ENCODE results near the gene RCCD1. TPM values are rescaled to one million over a fixed set of nuclear protein-coding genes. Genes with fewer than 3 reads are reported as not detected.
A peak's percentile ranks its signal among the peaks of the same experiment; 100 is the strongest.

The RCCD1 gene
- total and polyA plus RNA-seq, 7 experiments from 2014 or later: 2.5 to 24.6 (median 6.0) TPM

DNA sequence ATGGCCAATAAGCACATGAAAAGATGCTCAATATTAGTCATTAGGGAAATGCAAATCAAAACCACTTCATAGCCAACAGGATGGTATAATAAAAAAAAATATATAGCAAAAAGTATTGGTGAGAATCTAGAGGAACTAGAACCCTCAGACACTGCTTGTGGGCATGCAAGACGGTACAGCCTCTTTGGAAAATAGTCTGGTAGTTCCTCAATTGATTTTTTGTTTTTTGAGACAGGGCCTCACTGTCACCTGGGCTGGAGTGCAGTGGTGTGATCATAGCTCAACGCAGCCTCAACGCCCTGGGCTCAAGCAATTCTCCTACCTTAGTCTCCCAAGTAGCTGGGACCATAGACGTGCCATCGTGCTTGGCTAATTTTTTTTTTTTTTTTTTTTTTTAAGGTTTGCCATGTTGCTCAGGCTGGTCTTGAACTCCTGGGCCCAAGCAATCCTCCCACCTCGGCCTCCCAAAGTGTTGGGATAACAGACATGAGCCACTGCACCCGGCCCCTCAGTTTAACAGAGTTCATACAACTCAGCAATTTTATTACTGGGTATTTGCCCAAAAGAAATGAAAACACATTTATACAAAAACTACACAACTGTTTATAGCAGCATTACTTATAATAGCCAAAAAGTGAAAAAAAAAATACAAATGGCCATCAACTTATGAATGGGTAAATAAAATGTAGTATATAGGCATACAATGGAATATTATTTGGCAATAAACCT, 34.5 kb downstream of the RCCD1 start:
- Histone ChIP-seq H3K9me3 (ENCODE audit: control insufficient read depth in 2 of 3, low read length in 3 of 3) (no peaks in the 10 kb centered on the region), H3K27me3 (ENCODE audit: control insufficient read depth in 2 of 2, insufficient read depth in 2 of 2, low read length in 2 of 2) (no peaks in the 10 kb centered on the region), H3K4me3 (ENCODE audit: low read length) (no peak overlapping the region), H3K4me1 (ENCODE audit: control insufficient read depth in 2 of 2, insufficient read depth in 2 of 2, low read length in 2 of 2) (peaks cover 4 to 7% of the 10 kb centered on the region in 2 donors), H3K36me3 (ENCODE audit: control insufficient read depth in 2 of 3, insufficient read depth in 3 of 3, low read length in 3 of 3) (peaks cover 0 to 2% (median 0%) of the 10 kb centered on the region in 3 experiments), H3K27ac (ENCODE audit: low read depth, low read length) (no peak overlapping the region)
- ChIA-PET POLR2A (interaction anchor here (1.5 to 2.1 kb wide), 2 partner anchors 34 to 58 kb away, joined by 6 to 7 read pairs; partner anchors contain the start of gene RCCD1), CTCF (interaction anchor here (1.3 kb wide), 1 partner anchor 56 kb away, joined by 3 read pairs; no protein-coding TSS in a partner anchor)
- Mint-ChIP-seq H3K9me3 (peaks cover 0 to 4% (median 0%) of the 10 kb centered on the region in 11 donors), H3K27me3 (no peaks in the 10 kb centered on the region), H3K27ac (no peak overlapping the region), H3K4me1 (peaks cover under 1 to 53% (median 4%) of the 10 kb centered on the region in 7 donors), H3K4me3 (peak overlapping the region in 1 of 10 donors; percentile 70), H3K36me3 (peaks cover 0 to 14% (median 0%) of the 10 kb centered on the region in 5 donors)
- intact Hi-C loops (cut with micrococcal nuclease): no loop called here
- no peak for DNase-seq
- no peak for ATAC-seq

GRCh38 chr15:90990446-90990845, 35.8 kb downstream of the RCCD1 start:
- intact Hi-C loops (cut with micrococcal nuclease): no loop called here
- Histone ChIP-seq H3K4me3 (ENCODE audit: low read length) (no peak overlapping the region), H3K27ac (ENCODE audit: low read depth, low read length) (no peak overlapping the region), H3K27me3 (ENCODE audit: control insufficient read depth in 2 of 2, insufficient read depth in 2 of 2, low read length in 2 of 2) (no peaks in the 10 kb centered on the region), H3K4me1 (ENCODE audit: control insufficient read depth in 2 of 2, insufficient read depth in 2 of 2, low read length in 2 of 2) (peaks cover 9 to 13% of the 10 kb centered on the region in 2 donors), H3K36me3 (ENCODE audit: control insufficient read depth in 2 of 3, insufficient read depth in 3 of 3, low read length in 3 of 3) (peaks cover 0 to 4% (median 0%) of the 10 kb centered on the region in 3 experiments), H3K9me3 (ENCODE audit: control insufficient read depth in 2 of 3, low read length in 3 of 3) (no peaks in the 10 kb centered on the region)
- Mint-ChIP-seq H3K27me3 (no peaks in the 10 kb centered on the region), H3K9me3 (peaks cover 0 to 4% (median 0%) of the 10 kb centered on the region in 11 donors), H3K36me3 (peaks cover 0 to 9% (median 0%) of the 10 kb centered on the region in 5 donors), H3K27ac (no peak overlapping the region), H3K4me3 (no peak overlapping the region), H3K4me1 (peaks cover 5 to 55% (median 15%) of the 10 kb centered on the region in 7 donors)
- DNase-seq: no peak
- ATAC-seq: no peak
- ChIA-PET CTCF (no interaction called here), POLR2A (interaction anchor here (1.5 kb wide), 1 partner anchor 36 kb away, joined by 7 read pairs; the partner anchor contains the start of gene RCCD1)

- Mint-ChIP-seq H3K36me3 (peaks cover 0 to 5% (median 0%) of the 10 kb centered on the region in 5 donors), H3K9me3 (peaks cover 0 to 4% (median 0%) of the 10 kb centered on the region in 11 donors), H3K4me3 (peak overlapping the region in 2 of 10 donors; percentile 4 to 6), H3K27ac (peak overlapping the region in 1 of 9 donors; percentile 6), H3K4me1 (peaks cover 5 to 62% (median 16%) of the 10 kb centered on the region in 7 donors), H3K27me3 (no peaks in the 10 kb centered on the region)
- Histone ChIP-seq H3K9me3 (ENCODE audit: control insufficient read depth in 2 of 3, low read length in 3 of 3) (no peaks in the 10 kb centered on the region), H3K36me3 (ENCODE audit: control insufficient read depth in 2 of 3, insufficient read depth in 3 of 3, low read length in 3 of 3) (peaks cover 0 to 4% (median 0%) of the 10 kb centered on the region in 3 experiments), H3K4me3 (ENCODE audit: low read length) (no peak overlapping the region), H3K4me1 (ENCODE audit: control insufficient read depth in 2 of 2, insufficient read depth in 2 of 2, low read length in 2 of 2) (peaks cover 9 to 14% of the 10 kb centered on the region in 2 donors), H3K27me3 (ENCODE audit: control insufficient read depth in 2 of 2, insufficient read depth in 2 of 2, low read length in 2 of 2) (no peaks in the 10 kb centered on the region), H3K27ac (ENCODE audit: low read depth, low read length) (no peak overlapping the region)
- CTCF ChIA-PET: no interaction called here
- intact Hi-C loops (cut with micrococcal nuclease): no loop called here
- POLR2A ChIA-PET: no interaction called here
- ATAC-seq (no peak), DNase-seq (no peak)
Observed at GRCh38 chr15:90991587-90992285, 37.1 kb downstream of the RCCD1 start.

DNA sequence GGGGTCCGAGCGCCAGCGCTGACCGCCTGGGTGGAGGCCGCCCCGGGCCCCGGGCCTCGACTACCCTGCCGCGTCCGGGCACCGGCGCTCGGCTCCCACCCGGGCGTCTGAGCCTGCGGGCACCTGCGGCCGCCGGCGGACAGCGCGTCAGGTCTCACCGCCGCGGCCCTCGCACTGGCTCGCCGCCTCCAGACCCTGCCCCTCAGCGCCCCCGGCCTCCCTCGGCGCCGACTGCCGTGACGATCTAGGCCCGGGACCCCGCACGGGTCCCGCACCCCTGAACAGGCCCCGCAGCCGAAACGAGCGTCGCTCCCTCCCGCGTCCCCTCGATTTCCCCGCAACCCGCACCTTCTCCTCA, 39.4 kb downstream of the RCCD1 start:
- POLR2A ChIA-PET: interaction anchor here (0.6 kb wide), 1 partner anchor 19 kb away, joined by 3 read pairs; no protein-coding TSS in a partner anchor
- CTCF ChIA-PET: no interaction called here

DNA sequence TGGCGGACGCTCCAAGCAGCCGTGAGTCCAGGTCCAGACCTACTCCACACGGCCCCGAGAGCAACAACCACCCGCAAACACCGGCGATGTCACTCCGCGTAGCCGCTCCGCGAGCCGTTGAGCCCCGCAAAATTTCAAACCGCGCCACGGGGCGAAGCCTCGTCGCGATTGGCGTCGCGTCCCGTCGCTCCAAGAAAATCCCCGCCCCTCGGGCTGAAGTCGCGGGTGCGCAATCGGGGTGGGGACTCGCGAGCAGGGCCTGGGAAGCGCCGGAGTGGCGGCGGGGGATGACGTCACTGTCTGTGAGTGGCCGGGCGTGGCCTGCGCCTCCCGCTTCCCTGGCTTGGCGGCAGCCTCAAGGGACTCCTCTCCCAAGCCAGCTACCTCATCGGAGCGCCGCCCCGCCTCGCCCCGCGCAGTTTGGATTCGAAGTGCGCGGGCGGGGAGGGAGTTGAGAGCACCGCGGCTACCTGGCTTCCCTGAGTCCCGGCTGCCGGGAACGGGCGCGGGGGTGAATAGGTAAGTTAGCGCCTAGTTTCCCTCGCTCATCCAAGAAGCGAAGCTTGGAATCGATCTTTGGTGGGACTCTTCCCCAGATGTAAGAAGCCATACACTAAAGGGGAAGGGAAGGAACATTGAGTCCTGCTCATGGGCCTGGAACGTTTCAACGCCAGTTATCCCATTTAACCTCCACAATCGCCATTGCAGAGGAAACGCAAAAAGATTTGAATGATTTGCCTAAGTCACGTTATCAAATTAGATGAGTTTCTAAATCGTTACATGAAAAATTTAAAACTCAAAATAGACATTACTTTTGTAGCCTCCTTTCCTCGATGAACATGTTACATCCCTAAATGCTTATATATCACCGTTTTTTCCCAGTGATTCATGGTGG, 40.0 kb downstream of the RCCD1 start, which contains the start of gene PRC1:
TSS of gene PRC1 (minus strand) at position 119 of the 895 bp plus-strand sequence. CDS start at position 1, 118 bp downstream.
- ChIA-PET POLR2A (interaction anchor here (0.6 to 1.0 kb wide), 3 partner anchors 13 to 28 kb away, joined by 3 to 4 read pairs (median 3); partner anchors contain the start of gene VPS33B), CTCF (no interaction called here)
- intact Hi-C loops (cut with micrococcal nuclease): loop anchor here (1.0 kb wide), 3 partner anchors 28 to 59 kb away; partner anchors contain the start of genes RCCD1 (in 2 of the 2), UNC45A (in 2 of the 2) and VPS33B (in 2 of the 2)

More for the DNA sequence above, 39.4 kb downstream of the RCCD1 start:
- H3K27ac Mint-ChIP-seq: peak overlapping the region; percentile 88 to 100 (median 97)
- no peaks in the 10 kb centered on the region for H3K27me3 Mint-ChIP-seq
- Histone ChIP-seq H3K9me3 (ENCODE audit: control insufficient read depth in 2 of 3, low read length in 3 of 3) (no peaks in the 10 kb centered on the region), H3K36me3 (ENCODE audit: control insufficient read depth in 2 of 3, insufficient read depth in 3 of 3, low read length in 3 of 3) (peaks cover 0 to 9% (median 0%) of the 10 kb centered on the region in 3 experiments), H3K27ac (ENCODE audit: low read depth, low read length) (peak overlapping the region; percentile 86), H3K4me3 (ENCODE audit: low read length) (peak overlapping the region; percentile 70), H3K4me1 (ENCODE audit: control insufficient read depth in 2 of 2, insufficient read depth in 2 of 2, low read length in 2 of 2) (peaks cover 9 to 14% of the 10 kb centered on the region in 2 donors), H3K27me3 (ENCODE audit: control insufficient read depth in 2 of 2, insufficient read depth in 2 of 2, low read length in 2 of 2) (no peaks in the 10 kb centered on the region)
- H3K4me1 Mint-ChIP-seq: peaks cover 3 to 46% (median 16%) of the 10 kb centered on the region in 7 donors
- H3K4me3 Mint-ChIP-seq: peak overlapping the region; percentile 96 to 99 (median 98)
- DNase-seq: peak in 2 of 9 donors; percentile 1 to 45
- H3K36me3 Mint-ChIP-seq: peaks cover 4 to 19% (median 5%) of the 10 kb centered on the region in 5 donors
- intact Hi-C loops (cut with micrococcal nuclease): loop anchor here (1.0 kb wide), 3 partner anchors 28 to 59 kb away; partner anchors contain the start of genes RCCD1 (in 2 of the 2), UNC45A (in 2 of the 2) and VPS33B (in 2 of the 2)
- H3K9me3 Mint-ChIP-seq: peaks cover 0 to 4% (median 0%) of the 10 kb centered on the region in 11 donors
- peak; percentile 11 for ATAC-seq

More for the DNA sequence above, 40.0 kb downstream of the RCCD1 start, which contains the start of gene PRC1:
- Histone ChIP-seq H3K4me3 (ENCODE audit: low read length) (peak within 1 kb of the TSS; percentile 70), H3K4me1 (ENCODE audit: control insufficient read depth in 2 of 2, insufficient read depth in 2 of 2, low read length in 2 of 2) (peaks cover 9 to 14% of the 10 kb centered on the region in 2 donors), H3K27ac (ENCODE audit: low read depth, low read length) (peak within 1 kb of the TSS; percentile 86), H3K9me3 (ENCODE audit: control insufficient read depth in 2 of 3, low read length in 3 of 3) (no peaks in the 10 kb centered on the region), H3K27me3 (ENCODE audit: control insufficient read depth in 2 of 2, insufficient read depth in 2 of 2, low read length in 2 of 2) (no peaks in the 10 kb centered on the region), H3K36me3 (ENCODE audit: control insufficient read depth in 2 of 3, insufficient read depth in 3 of 3, low read length in 3 of 3) (peaks cover 0 to 15% (median 2%) of the 10 kb centered on the region in 3 experiments)
- Mint-ChIP-seq H3K9me3 (peaks cover 0 to 4% (median 0%) of the 10 kb centered on the region in 11 donors), H3K4me3 (peak within 1 kb of the TSS; percentile 96 to 99 (median 98)), H3K36me3 (peaks cover 4 to 23% (median 7%) of the 10 kb centered on the region in 5 donors), H3K27me3 (no peaks in the 10 kb centered on the region), H3K4me1 (peaks cover 3 to 43% (median 16%) of the 10 kb centered on the region in 7 donors), H3K27ac (peak within 1 kb of the TSS; percentile 88 to 100 (median 97))
- ATAC-seq (peak; percentile 99), DNase-seq (peak; percentile 95 to 99 (median 95))

Measured in naive thymus-derived CD4-positive, alpha-beta T cell (primary cell).